HCT116 (cell line): ENCODE results near the gene CHRNB2. TPM values are rescaled to one million over a fixed set of nuclear protein-coding genes. Genes with fewer than 3 reads are reported as not detected.

Source experiments
- ATAC-seq: fragments of 200-7000 bp; cut with Tn5 transposase; 2 replicates; pipeline ENCODE4 v1.9.1; 2020; ENCODE audit warnings: mild to moderate bottlenecking, moderate library complexity
- BruUV-seq: library from RNA; stranded (reverse); fragments of 400-500 nt; replicated peaks from 2 replicates; lab custom pipeline; 2021; lab: Mats Ljungman, UMichigan
- CTCF ChIA-PET: fragments of 300-600 bp; sonication (Branson Sonifier 250); formaldehyde crosslinking; loops from one replicate; lab custom pipeline; 2021; ENCODE audit warnings: antibody characterized with exemption; lab: Charles Lee
- POLR2A ChIA-PET: fragments of 300-600, 350-600 bp; sonication (Branson Sonifier 250); formaldehyde crosslinking; loops from one replicate; lab custom pipeline; 2021; ENCODE audit warnings: antibody characterized with exemption; lab: Charles Lee
- RAD21 ChIA-PET, 2 experiments: fragments of 300-600 bp; sonication (Branson Sonifier 250); formaldehyde crosslinking; loops; one replicate each; lab custom pipeline; 2023; ENCODE audit warnings: low total read pairs in 2 of 2; ENCODE audit not compliant: uncharacterized antibody in 2 of 2, unreplicated experiment in 2 of 2, low non-redundant PET in 1 of 2; lab: Charles Lee
- DNase-seq: peaks from one replicate; pipeline ENCODE4 v3.0.0-alpha.2; 2010; ENCODE audit warnings: low read depth, low spot score
- H2AFZ ChIP-seq: fragments of 200-600 bp; shearing (Covaris generic), sonication (generic); 2 replicates; pipeline ENCODE4 v1.6.1; 2017; ENCODE audit warnings: low read depth, mixed run types, mixed read lengths, antibody characterized with exemption, low read length; ENCODE audit not compliant: poor library complexity, severe bottlenecking
- H3K27ac ChIP-seq: 2 replicates; pipeline ENCODE4 v1.5.1; 2012; ENCODE audit warnings: low read depth, low read length
- H3K27me3 ChIP-seq: fragments of 200-600 bp; sonication (generic); 2 replicates; pipeline ENCODE4 v1.6.1; 2016; ENCODE audit warnings: mixed run types, low read length, mixed read lengths; ENCODE audit not compliant: insufficient read depth
- H3K36me3 ChIP-seq, 2 experiments: fragments of 200-500 bp in 1 of 2; fragments of 200-600 bp in 1 of 2; sonication (Bioruptor generic) in 1 of 2; sonication (generic) in 1 of 2; 2 replicates each; pipeline versions ENCODE4 v1.5.1 to v1.6.1; 2014 to 2016; ENCODE audit warnings: low read length in 2 of 2, inconsistent platforms in 1 of 2, mixed read lengths in 1 of 2, mixed run types in 1 of 2; ENCODE audit not compliant: insufficient read depth in 2 of 2, control insufficient read depth in 1 of 2
- H3K4me1 ChIP-seq, 2 experiments: fragments of 200-600 bp in 1 of 2; sonication (generic) in 1 of 2; 2 replicates each; pipeline versions ENCODE4 v1.5.1 to v1.6.1; 2012 to 2017; ENCODE audit warnings: low read length in 2 of 2, inconsistent platforms in 1 of 2, mild to moderate bottlenecking in 1 of 2, mixed read lengths in 1 of 2, mixed run types in 1 of 2, moderate library complexity in 1 of 2; ENCODE audit not compliant: insufficient read depth in 2 of 2, control insufficient read depth in 1 of 2
- H3K4me2 ChIP-seq: fragments of 200-600 bp; sonication (generic); 2 replicates; pipeline ENCODE4 v1.6.1; 2017; ENCODE audit warnings: mixed run types, low read length, mixed read lengths
- H3K4me3 ChIP-seq, 2 experiments: fragments of 200-600 bp in 1 of 2; sonication (generic) in 1 of 2; replicated peaks in 1 of 2; 2 replicates each; pipeline ENCODE4 v1.5.1; 2011 to 2016; ENCODE audit warnings: low read length in 2 of 2, control low read depth in 1 of 2, low read depth in 1 of 2, mild to moderate bottlenecking in 1 of 2, mixed read lengths in 1 of 2, mixed run types in 1 of 2
- H3K79me2 ChIP-seq: fragments of 200-600 bp; sonication (generic); 2 replicates; pipeline ENCODE4 v1.6.1; 2017; ENCODE audit warnings: mild to moderate bottlenecking, mixed run types, low read length, moderate library complexity, mixed read lengths; ENCODE audit not compliant: insufficient read depth
- H3K9ac ChIP-seq: fragments of 200-600 bp; sonication (generic); 2 replicates; pipeline ENCODE4 v1.6.1; 2016; ENCODE audit warnings: low read length, mixed read lengths
- H3K9me2 ChIP-seq: fragments of 200-600 bp; sonication (generic), shearing (Covaris generic); 2 replicates; pipeline ENCODE4 v1.6.1; 2017; ENCODE audit warnings: mixed run types, mild to moderate bottlenecking, moderate library complexity; ENCODE audit not compliant: insufficient read depth
- H3K9me3 ChIP-seq, 2 experiments: fragments of 200-500 bp in 1 of 2; fragments of 200-600 bp in 1 of 2; sonication (Bioruptor generic) in 1 of 2; sonication (generic) in 1 of 2; 2 replicates each; pipeline ENCODE4 v1.6.1; 2014 to 2017; ENCODE audit warnings: low read length in 2 of 2, mixed read lengths in 2 of 2, inconsistent platforms in 1 of 2, low read depth in 1 of 2, mild to moderate bottlenecking in 1 of 2, mixed run types in 1 of 2, moderate library complexity in 1 of 2; ENCODE audit not compliant: control insufficient read depth in 1 of 2, insufficient read depth in 1 of 2
- H4K20me1 ChIP-seq: fragments of 200-600 bp; sonication (generic), shearing (Covaris generic); 2 replicates; pipeline ENCODE4 v1.6.1; 2017; ENCODE audit warnings: mixed run types, mild to moderate bottlenecking, moderate library complexity; ENCODE audit not compliant: insufficient read depth
- CBX3 ChIP-seq: IDR thresholded peaks from 2 replicates; pipeline ENCODE4 v1.6.1; 2012; ENCODE audit warnings: low read depth
- CEBPB ChIP-seq: IDR thresholded peaks from 2 replicates; pipeline ENCODE4 v1.6.1; 2012; ENCODE audit warnings: low read depth
- ELF1 ChIP-seq: IDR thresholded peaks from 2 replicates; pipeline ENCODE4 v1.6.1; 2012; ENCODE audit warnings: low read depth, borderline replicate concordance
- EZH2 ChIP-seq: fragments of 200-600 bp; sonication (generic); IDR thresholded peaks from 2 replicates; pipeline ENCODE4 v1.6.1; 2017; ENCODE audit warnings: antibody characterized with exemption, mixed run types
- FOSL1 ChIP-seq: IDR thresholded peaks from 2 replicates; pipeline ENCODE4 v1.6.1; 2012; ENCODE audit warnings: low read depth
- JUND ChIP-seq: IDR thresholded peaks from 2 replicates; pipeline ENCODE4 v1.6.1; 2012
- POLR2A ChIP-seq: IDR thresholded peaks from 2 replicates; pipeline ENCODE4 v1.7.0; 2011; ENCODE audit warnings: borderline replicate concordance; ENCODE audit not compliant: insufficient read depth, insufficient read length; ENCODE audit errors: extremely low read depth
- SRF ChIP-seq: IDR thresholded peaks from 2 replicates; pipeline ENCODE4 v1.6.1; 2012; ENCODE audit warnings: low read depth
- TCF7L2 ChIP-seq: IDR thresholded peaks from 2 replicates; pipeline ENCODE4 v1.7.0; 2011; ENCODE audit warnings: borderline replicate concordance, inconsistent platforms; ENCODE audit not compliant: insufficient read depth, insufficient read length; ENCODE audit errors: extremely low read depth
- YY1 ChIP-seq: IDR thresholded peaks from 2 replicates; pipeline ENCODE4 v1.6.1; 2011; ENCODE audit warnings: low read length, low read depth, moderate library complexity, mild to moderate bottlenecking; ENCODE audit not compliant: insufficient replicate concordance; ENCODE audit errors: extremely low read depth
- ZNF274 ChIP-seq: fragments of 200-500 bp; sonication (Bioruptor generic); IDR thresholded peaks from 2 replicates; pipeline ENCODE4 v1.6.1; 2014; ENCODE audit warnings: mild to moderate bottlenecking, low read depth, low read length, inconsistent platforms
- intact Hi-C: fragments of 100-400 bp; cut with micrococcal nuclease; formaldehyde crosslinking; loops from 2 replicates; pipeline ENCODE4 v1.10.0; 2022
- total RNA-seq: library from RNA; stranded (reverse); gene quantifications from one replicate; pipeline ENCODE4 v1.2.1, GENCODE V29; 2021; ENCODE audit not compliant: unreplicated experiment
- TF ChIP-seq, protein P1 (sequence below): IDR thresholded peaks from 2 replicates; pipeline ENCODE4 v1.6.1; 2012; ENCODE audit warnings: low read depth
- TF ChIP-seq, protein P2 (sequence below), 3 experiments: fragments of 200-600 bp in 1 of 3; sonication (generic) in 1 of 3; IDR thresholded peaks in 2 of 3; conservative IDR thresholded peaks in 1 of 3; 2 replicates each; pipeline ENCODE4 v1.5.1; 2012 to 2017; ENCODE audit warnings: low read depth in 2 of 3, low read length in 2 of 3, antibody characterized with exemption in 1 of 3, borderline replicate concordance in 1 of 3, control low read depth in 1 of 3, mild to moderate bottlenecking in 1 of 3, mixed read lengths in 1 of 3, mixed run types in 1 of 3, moderate library complexity in 1 of 3; ENCODE audit not compliant: insufficient read depth in 1 of 3
- TF ChIP-seq, protein P3 (sequence below): IDR thresholded peaks from 2 replicates; pipeline ENCODE4 v1.6.1; 2011; ENCODE audit warnings: mild to moderate bottlenecking, low read length, moderate library complexity; ENCODE audit not compliant: insufficient replicate concordance; ENCODE audit errors: extremely low read depth
- TF ChIP-seq, protein P4 (sequence below): IDR thresholded peaks from 2 replicates; pipeline ENCODE4 v1.6.1; 2012
- TF ChIP-seq, protein P5 (sequence below): IDR thresholded peaks from 2 replicates; pipeline ENCODE4 v1.6.1; 2012

The CHRNB2 gene
- total RNA-seq, 1 experiment from 2014 or later, result not detected

DNA sequence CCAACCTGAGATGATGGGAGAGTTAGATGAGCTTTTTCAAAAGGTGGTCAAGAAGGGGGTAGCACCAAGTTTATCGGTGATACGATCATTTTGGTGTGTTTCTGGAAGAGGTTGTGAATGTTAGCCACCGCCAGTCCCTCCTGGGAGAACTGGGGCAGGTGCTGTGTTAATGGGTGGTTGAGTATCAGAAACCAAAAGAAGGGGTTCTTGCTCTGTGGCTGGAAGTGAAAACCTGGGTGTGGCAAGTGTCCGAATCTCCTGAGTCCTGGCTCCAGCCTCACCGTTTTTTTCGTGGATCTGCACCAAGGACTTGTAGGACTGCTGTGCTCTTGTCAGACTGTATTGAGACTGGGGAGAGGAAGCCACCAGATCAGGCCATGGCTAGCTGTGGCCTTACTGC lies 16.9 kb upstream of the CHRNB2 start:
- Histone ChIP-seq H3K27ac (no peak overlapping the region), H3K9me3 (no peaks in the 10 kb centered on the region)
- no peak for ATAC-seq
- no peak for DNase-seq
- TF ChIP-seq POLR2A (no peak), YY1 (no peak), TCF7L2 (no peak), EZH2 (no peak), ZNF274 (no peak), ELF1 (no peak), CBX3 (no peak), CEBPB (no peak), JUND (no peak), SRF (no peak), FOSL1 (no peak)
- TF ChIP-seq, protein P1, sequence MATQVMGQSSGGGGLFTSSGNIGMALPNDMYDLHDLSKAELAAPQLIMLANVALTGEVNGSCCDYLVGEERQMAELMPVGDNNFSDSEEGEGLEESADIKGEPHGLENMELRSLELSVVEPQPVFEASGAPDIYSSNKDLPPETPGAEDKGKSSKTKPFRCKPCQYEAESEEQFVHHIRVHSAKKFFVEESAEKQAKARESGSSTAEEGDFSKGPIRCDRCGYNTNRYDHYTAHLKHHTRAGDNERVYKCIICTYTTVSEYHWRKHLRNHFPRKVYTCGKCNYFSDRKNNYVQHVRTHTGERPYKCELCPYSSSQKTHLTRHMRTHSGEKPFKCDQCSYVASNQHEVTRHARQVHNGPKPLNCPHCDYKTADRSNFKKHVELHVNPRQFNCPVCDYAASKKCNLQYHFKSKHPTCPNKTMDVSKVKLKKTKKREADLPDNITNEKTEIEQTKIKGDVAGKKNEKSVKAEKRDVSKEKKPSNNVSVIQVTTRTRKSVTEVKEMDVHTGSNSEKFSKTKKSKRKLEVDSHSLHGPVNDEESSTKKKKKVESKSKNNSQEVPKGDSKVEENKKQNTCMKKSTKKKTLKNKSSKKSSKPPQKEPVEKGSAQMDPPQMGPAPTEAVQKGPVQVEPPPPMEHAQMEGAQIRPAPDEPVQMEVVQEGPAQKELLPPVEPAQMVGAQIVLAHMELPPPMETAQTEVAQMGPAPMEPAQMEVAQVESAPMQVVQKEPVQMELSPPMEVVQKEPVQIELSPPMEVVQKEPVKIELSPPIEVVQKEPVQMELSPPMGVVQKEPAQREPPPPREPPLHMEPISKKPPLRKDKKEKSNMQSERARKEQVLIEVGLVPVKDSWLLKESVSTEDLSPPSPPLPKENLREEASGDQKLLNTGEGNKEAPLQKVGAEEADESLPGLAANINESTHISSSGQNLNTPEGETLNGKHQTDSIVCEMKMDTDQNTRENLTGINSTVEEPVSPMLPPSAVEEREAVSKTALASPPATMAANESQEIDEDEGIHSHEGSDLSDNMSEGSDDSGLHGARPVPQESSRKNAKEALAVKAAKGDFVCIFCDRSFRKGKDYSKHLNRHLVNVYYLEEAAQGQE, result no peak
- TF ChIP-seq, protein P2, sequence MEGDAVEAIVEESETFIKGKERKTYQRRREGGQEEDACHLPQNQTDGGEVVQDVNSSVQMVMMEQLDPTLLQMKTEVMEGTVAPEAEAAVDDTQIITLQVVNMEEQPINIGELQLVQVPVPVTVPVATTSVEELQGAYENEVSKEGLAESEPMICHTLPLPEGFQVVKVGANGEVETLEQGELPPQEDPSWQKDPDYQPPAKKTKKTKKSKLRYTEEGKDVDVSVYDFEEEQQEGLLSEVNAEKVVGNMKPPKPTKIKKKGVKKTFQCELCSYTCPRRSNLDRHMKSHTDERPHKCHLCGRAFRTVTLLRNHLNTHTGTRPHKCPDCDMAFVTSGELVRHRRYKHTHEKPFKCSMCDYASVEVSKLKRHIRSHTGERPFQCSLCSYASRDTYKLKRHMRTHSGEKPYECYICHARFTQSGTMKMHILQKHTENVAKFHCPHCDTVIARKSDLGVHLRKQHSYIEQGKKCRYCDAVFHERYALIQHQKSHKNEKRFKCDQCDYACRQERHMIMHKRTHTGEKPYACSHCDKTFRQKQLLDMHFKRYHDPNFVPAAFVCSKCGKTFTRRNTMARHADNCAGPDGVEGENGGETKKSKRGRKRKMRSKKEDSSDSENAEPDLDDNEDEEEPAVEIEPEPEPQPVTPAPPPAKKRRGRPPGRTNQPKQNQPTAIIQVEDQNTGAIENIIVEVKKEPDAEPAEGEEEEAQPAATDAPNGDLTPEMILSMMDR (IDR thresholded peaks at IDR 0.05 in 2 of 3, conservative IDR thresholded peaks at IDR 0.05 in 1 of 3; ENCODE audit: borderline replicate concordance in 1 of 3, insufficient read depth in 1 of 3, low read depth in 2 of 3, low read length in 2 of 3), result no peak
- TF ChIP-seq, protein P3, sequence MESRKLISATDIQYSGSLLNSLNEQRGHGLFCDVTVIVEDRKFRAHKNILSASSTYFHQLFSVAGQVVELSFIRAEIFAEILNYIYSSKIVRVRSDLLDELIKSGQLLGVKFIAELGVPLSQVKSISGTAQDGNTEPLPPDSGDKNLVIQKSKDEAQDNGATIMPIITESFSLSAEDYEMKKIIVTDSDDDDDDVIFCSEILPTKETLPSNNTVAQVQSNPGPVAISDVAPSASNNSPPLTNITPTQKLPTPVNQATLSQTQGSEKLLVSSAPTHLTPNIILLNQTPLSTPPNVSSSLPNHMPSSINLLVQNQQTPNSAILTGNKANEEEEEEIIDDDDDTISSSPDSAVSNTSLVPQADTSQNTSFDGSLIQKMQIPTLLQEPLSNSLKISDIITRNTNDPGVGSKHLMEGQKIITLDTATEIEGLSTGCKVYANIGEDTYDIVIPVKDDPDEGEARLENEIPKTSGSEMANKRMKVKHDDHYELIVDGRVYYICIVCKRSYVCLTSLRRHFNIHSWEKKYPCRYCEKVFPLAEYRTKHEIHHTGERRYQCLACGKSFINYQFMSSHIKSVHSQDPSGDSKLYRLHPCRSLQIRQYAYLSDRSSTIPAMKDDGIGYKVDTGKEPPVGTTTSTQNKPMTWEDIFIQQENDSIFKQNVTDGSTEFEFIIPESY, result no peak
- TF ChIP-seq, protein P4, sequence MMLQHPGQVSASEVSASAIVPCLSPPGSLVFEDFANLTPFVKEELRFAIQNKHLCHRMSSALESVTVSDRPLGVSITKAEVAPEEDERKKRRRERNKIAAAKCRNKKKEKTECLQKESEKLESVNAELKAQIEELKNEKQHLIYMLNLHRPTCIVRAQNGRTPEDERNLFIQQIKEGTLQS, result no peak
- TF ChIP-seq, protein P5, sequence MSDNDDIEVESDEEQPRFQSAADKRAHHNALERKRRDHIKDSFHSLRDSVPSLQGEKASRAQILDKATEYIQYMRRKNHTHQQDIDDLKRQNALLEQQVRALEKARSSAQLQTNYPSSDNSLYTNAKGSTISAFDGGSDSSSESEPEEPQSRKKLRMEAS, result no peak
- TF ChIP-seq, all 23 proteins: peak for 0
- Histone ChIP-seq H3K9ac (no peak overlapping the region), H3K27me3 (no peaks in the 10 kb centered on the region), H3K4me1 (peaks cover 0 to 3% of the 10 kb centered on the region in 2 experiments; a peak in 1 of 4 replicates), H2AFZ (no peak overlapping the region), H3K4me3 (no peak overlapping the region), H4K20me1 (no peaks in the 10 kb centered on the region), H3K4me2 (no peak overlapping the region), H3K9me2 (no peaks in the 10 kb centered on the region), H3K36me3 (peaks cover 60 to 67% of the 10 kb centered on the region in 2 experiments), H3K79me2 (peaks cover 5% of the 10 kb centered on the region; the same call in 1 of the 2 replicates)
- intact Hi-C loops, result no loop called here
- CTCF ChIA-PET, result no interaction called here
- RAD21 ChIA-PET, result no interaction called here
- POLR2A ChIA-PET, result no interaction called here
- no TSS peak for BruUV-seq
